ENCODE results near the gene ATXN1.
"Not testable (repeated sequence)": the region's sequence is repeated elsewhere in the genome, so short reads cannot be mapped to it uniquely, and the experiment has no call there.

The ATXN1 gene

DNA sequence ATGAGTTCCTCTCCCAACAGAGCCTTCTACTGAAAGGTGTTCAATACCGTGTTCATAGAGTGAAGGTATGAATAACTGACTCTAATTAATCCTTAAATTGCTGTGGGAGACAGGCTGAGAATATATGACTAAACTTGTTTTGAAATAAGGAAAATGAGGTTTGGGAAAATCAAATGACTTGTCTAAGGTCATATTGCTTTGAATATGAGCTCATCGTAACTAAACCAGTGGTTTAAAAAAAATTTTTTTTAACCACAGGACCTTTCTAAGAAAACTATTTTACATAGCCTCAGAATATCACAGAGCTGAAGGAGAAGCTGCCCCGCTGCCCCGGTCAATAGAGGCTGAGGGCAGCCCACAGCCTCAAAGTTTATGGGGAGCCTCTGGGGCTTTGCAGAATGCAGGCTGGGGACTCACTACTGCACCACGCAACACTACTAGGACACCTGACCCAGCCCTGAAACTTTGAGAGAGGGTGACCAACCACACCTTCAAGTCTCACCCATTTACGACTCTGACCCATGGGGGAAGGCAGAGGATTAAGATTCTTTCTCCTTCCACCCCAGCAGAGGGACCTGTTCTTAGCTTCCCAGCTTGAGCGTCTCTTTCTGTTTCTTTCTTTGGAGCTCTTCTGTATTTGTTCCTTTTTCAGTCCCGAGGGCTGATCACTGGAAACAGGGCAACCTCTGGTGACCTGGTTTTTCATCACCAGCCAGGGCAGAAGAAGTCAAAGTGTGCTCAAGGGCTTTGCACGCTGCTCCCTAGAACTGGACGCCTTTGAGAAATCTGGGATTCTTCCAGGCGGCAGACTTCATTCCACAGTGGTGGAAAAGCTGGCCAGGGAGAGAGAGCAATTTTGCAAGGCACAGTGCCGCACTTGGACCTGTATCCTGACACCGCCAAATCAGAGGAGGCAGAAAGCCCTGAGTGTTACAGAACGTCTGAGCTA, 220.2 kb downstream of the ATXN1 start:
- no peaks in the 10 kb centered on the region for H3K27me3 ChIP-seq
- H3K9me3 ChIP-seq: no peaks in the 10 kb centered on the region
- DNase-seq: no peak
- no peak overlapping the region for H3K4me3 ChIP-seq (ENCODE audit: low read depth, low read length)
- H3K4me1 ChIP-seq: no peaks in the 10 kb centered on the region
- TF ChIP-seq, protein P1, sequence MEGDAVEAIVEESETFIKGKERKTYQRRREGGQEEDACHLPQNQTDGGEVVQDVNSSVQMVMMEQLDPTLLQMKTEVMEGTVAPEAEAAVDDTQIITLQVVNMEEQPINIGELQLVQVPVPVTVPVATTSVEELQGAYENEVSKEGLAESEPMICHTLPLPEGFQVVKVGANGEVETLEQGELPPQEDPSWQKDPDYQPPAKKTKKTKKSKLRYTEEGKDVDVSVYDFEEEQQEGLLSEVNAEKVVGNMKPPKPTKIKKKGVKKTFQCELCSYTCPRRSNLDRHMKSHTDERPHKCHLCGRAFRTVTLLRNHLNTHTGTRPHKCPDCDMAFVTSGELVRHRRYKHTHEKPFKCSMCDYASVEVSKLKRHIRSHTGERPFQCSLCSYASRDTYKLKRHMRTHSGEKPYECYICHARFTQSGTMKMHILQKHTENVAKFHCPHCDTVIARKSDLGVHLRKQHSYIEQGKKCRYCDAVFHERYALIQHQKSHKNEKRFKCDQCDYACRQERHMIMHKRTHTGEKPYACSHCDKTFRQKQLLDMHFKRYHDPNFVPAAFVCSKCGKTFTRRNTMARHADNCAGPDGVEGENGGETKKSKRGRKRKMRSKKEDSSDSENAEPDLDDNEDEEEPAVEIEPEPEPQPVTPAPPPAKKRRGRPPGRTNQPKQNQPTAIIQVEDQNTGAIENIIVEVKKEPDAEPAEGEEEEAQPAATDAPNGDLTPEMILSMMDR (IDR thresholded peaks at IDR 0.05; ENCODE audit: low read depth, low read length): no peak
- H3K36me3 ChIP-seq: no peaks in the 10 kb centered on the region

- H3K36me3 ChIP-seq; H3K27me3 ChIP-seq; H3K9me3 ChIP-seq; DNase-seq; H3K4me3 ChIP-seq (ENCODE audit: low read depth, low read length); H3K4me1 ChIP-seq: not testable (repeated sequence)
These were observed 220.9 kb downstream of the ATXN1 start for GRCh38 chr6:16540383-16540782.

DNA sequence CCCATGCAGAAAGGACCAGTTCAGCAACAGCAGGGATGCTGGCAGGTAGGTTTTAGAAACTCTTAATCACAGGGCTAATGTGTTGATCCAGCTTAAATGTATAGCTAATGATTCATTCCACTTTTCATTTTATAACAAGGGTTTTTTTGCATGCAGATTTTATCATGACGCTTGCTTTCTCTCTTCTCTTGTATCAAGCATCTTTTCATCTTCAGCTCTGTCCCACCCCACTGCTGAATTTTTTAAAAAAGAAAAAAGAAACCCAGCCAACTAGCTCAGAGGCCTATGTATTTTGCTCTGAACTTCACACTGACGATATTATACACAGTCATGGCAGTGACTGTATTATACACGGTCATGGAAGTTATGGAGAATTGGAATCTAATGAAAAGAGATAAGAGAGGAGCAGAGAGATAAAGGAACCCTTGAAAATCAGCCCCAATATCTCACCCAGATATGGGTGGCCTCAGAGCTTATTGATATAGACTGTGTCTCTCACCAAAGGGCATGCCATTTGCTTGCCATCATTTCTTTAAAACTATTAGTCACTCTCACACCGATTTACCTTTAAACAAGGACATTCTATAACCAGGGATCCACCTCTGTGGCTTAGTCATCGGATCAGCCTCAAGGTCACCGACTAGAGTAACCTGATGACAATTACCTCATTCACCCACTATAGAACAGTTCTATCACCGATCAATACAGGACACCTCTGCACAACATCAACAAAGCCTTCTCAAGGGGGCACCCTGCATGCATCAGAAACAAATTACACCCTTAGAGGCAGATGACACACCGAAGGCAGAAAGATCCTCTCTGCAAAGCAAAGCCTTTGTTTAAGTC, 222.0 kb downstream of the ATXN1 start:
- H3K4me3 ChIP-seq (ENCODE audit: low read depth, low read length): no peak overlapping the region
- no peaks in the 10 kb centered on the region for H3K4me1 ChIP-seq
- H3K36me3 ChIP-seq: no peaks in the 10 kb centered on the region
- no peak for DNase-seq
- TF ChIP-seq, protein P1 (IDR thresholded peaks at IDR 0.05; ENCODE audit: low read depth, low read length): no peak
- no peaks in the 10 kb centered on the region for H3K27me3 ChIP-seq
- H3K9me3 ChIP-seq: no peaks in the 10 kb centered on the region

GRCh38 chr6:16535564-16535963, 225.7 kb downstream of the ATXN1 start:
- H3K27me3 ChIP-seq: no peaks in the 10 kb centered on the region
- no peaks in the 10 kb centered on the region for H3K4me1 ChIP-seq
- no peaks in the 10 kb centered on the region for H3K9me3 ChIP-seq
- TF ChIP-seq, protein P1 (IDR thresholded peaks at IDR 0.05; ENCODE audit: low read depth, low read length): no peak
- H3K4me3 ChIP-seq (ENCODE audit: low read depth, low read length): no peak overlapping the region
- no peaks in the 10 kb centered on the region for H3K36me3 ChIP-seq
- DNase-seq: no peak

DNA sequence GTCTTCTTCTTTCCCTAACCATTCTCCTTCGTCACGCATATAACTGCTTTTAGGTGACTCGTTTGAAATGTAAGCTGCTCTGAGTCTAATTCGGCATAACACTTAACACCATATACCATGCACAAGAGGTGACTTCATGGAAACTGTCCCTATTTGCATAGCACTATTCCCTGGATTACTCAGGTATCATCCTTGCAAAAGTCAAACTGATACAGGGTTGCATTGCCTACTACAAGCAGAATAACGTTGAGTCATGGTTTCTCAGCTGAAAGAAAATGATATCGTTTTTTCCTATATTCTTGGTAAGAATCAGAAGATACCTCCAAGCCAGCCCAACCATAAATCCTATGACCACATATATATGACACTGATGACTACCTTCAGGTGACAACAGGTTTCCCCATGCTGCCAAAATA, 227.5 kb downstream of the ATXN1 start:
- Histone ChIP-seq H3K4me1 (no peaks in the 10 kb centered on the region), H3K36me3 (no peaks in the 10 kb centered on the region), H3K4me3 (ENCODE audit: low read depth, low read length) (no peak overlapping the region), H3K9me3 (no peaks in the 10 kb centered on the region), H3K27me3 (no peaks in the 10 kb centered on the region)
- no peak for DNase-seq
- TF ChIP-seq, protein P1 (IDR thresholded peaks at IDR 0.05; ENCODE audit: low read depth, low read length): no peak

DNA sequence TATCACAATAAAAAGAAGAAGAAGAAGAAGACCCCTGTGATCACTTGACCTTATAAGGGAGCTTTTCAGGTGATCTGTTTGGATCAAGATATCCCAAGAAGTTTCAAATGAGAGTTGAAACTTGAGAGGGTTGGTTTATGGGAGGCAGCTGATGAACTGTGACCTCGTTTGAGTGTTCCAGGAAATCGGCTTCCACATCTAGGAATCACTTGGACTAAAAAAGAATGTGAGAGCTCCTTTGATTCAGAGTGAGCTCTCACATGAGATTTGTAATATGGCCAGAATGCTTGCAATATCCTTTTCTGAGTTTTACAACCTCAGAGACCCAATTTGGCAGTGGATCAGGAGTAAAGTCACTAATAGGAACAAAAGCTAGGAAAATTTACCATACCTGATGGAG, 228.1 kb downstream of the ATXN1 start:
- no peaks in the 10 kb centered on the region for H3K36me3 ChIP-seq
- H3K9me3 ChIP-seq: no peaks in the 10 kb centered on the region
- no peak for DNase-seq
- TF ChIP-seq, protein P1 (IDR thresholded peaks at IDR 0.05; ENCODE audit: low read depth, low read length): no peak
- H3K4me3 ChIP-seq (ENCODE audit: low read depth, low read length): no peak overlapping the region
- H3K27me3 ChIP-seq: no peaks in the 10 kb centered on the region
- no peaks in the 10 kb centered on the region for H3K4me1 ChIP-seq
